ENCODE data around the gene NDUFAF8.

GRCh38 chr17:81206166-81206565 is 33.0 kb upstream of the NDUFAF8 start:
- TF ChIP-seq GATA2 (IDR thresholded peaks at IDR 0.05; ENCODE audit: low read depth, low read length) (no peak), GATA3 (IDR thresholded peaks at IDR 0.05; ENCODE audit: low read depth, low read length) (no peak)

All from SH-SY5Y (cell line).